GM23248 (cell line): ENCODE data around the gene HBA1. TPM values are rescaled to one million over a fixed set of nuclear protein-coding genes. Genes with fewer than 3 reads are reported as not detected.
"Not testable (repeated sequence)": the region's sequence is repeated elsewhere in the genome, so short reads cannot be mapped to it uniquely, and the experiment has no call there.

Experiments
- DNase-seq: peaks from one replicate; pipeline ENCODE4 v3.0.0-alpha.2; 2015
- H2AFZ ChIP-seq: fragments of 200-600 bp; sonication (generic); 2 replicates; pipeline ENCODE4 v1.6.1; 2016; ENCODE audit warnings: antibody characterized with exemption
- H3F3A ChIP-seq: fragments of 200-600 bp; sonication (generic); 2 replicates; pipeline ENCODE4 v1.6.1; 2016; ENCODE audit warnings: mild to moderate bottlenecking, antibody characterized with exemption, mixed run types; ENCODE audit not compliant: insufficient read depth
- H3K27ac ChIP-seq: fragments of 200-600 bp; sonication (generic); 2 replicates; pipeline ENCODE4 v1.5.1; 2016; ENCODE audit warnings: mild to moderate bottlenecking
- H3K27me3 ChIP-seq: fragments of 200-600 bp; sonication (generic); replicated peaks from 2 replicates; pipeline ENCODE4 v1.6.1; 2016; ENCODE audit warnings: mild to moderate bottlenecking; ENCODE audit not compliant: insufficient read depth
- H3K36me3 ChIP-seq: fragments of 200-600 bp; sonication (generic); 2 replicates; pipeline ENCODE4 v1.6.1; 2016; ENCODE audit warnings: low read depth, mild to moderate bottlenecking
- H3K4me1 ChIP-seq: fragments of 200-600 bp; sonication (generic); 2 replicates; pipeline ENCODE4 v1.6.1; 2016; ENCODE audit warnings: mild to moderate bottlenecking; ENCODE audit not compliant: insufficient read depth
- H3K4me2 ChIP-seq: fragments of 200-600 bp; sonication (generic); one replicate; pipeline ENCODE4 v1.6.1; 2016; ENCODE audit warnings: mild to moderate bottlenecking; ENCODE audit not compliant: unreplicated experiment
- H3K4me3 ChIP-seq: fragments of 200-600 bp; sonication (generic); 2 replicates; pipeline ENCODE4 v1.5.1; 2016; ENCODE audit warnings: mild to moderate bottlenecking
- H3K79me2 ChIP-seq: fragments of 200-600 bp; sonication (generic); 2 replicates; pipeline ENCODE4 v1.6.1; 2016; ENCODE audit warnings: mild to moderate bottlenecking; ENCODE audit not compliant: insufficient read depth
- H3K9ac ChIP-seq: fragments of 200-600 bp; sonication (generic); 2 replicates; pipeline ENCODE4 v1.6.1; 2016; ENCODE audit warnings: mild to moderate bottlenecking
- H3K9me2 ChIP-seq: fragments of 200-600 bp; sonication (generic); 2 replicates; pipeline ENCODE4 v1.6.1; 2016; ENCODE audit warnings: mixed run types, mild to moderate bottlenecking, moderate library complexity; ENCODE audit not compliant: insufficient read depth
- H3K9me3 ChIP-seq: fragments of 200-600 bp; sonication (generic); one replicate; pipeline ENCODE4 v1.6.1; 2017; ENCODE audit warnings: low read depth
- H4K20me1 ChIP-seq: fragments of 200-600 bp; sonication (generic); 2 replicates; pipeline ENCODE4 v1.6.0; 2016; ENCODE audit not compliant: insufficient read depth
- EZH2 ChIP-seq: fragments of 200-600 bp; sonication (generic); IDR thresholded peaks from 2 replicates; pipeline ENCODE4 v1.6.1; 2018; ENCODE audit warnings: antibody characterized with exemption, mild to moderate bottlenecking; ENCODE audit not compliant: insufficient read depth, poor library complexity, severe bottlenecking
- EZH2phosphoT487 ChIP-seq: fragments of 200-600 bp; sonication (generic); IDR thresholded peaks from 2 replicates; pipeline ENCODE4 v1.6.1; 2018; ENCODE audit warnings: antibody characterized with exemption, moderate library complexity, mild to moderate bottlenecking, low read depth; ENCODE audit not compliant: insufficient read depth
- WGBS, 2 experiments: methylation state at CpG; one replicate each; pipeline ENCODE4 v1.1.6; 2015 to 2017; ENCODE audit warnings: low lambda C conversion rate in 2 of 2, low coverage in 1 of 2; ENCODE audit errors: missing lambda C conversion rate in 2 of 2; 5-methylcytosine and 5-hydroxymethylcytosine counted together
- in situ Hi-C: fragments of 300-500 bp; cut with MboI; formaldehyde crosslinking; loops from 2 replicates; pipeline ENCODE4 v1.15.0; 2020
- polyA plus RNA-seq: library from polyadenylated mRNA; unstranded; fragments of >200 nt; fragmentation: Nextera tagmentation; extraction: Ambion mirVana; gene quantifications from 2 replicates; pipeline ENCODE4 v1.2.1, GENCODE V29; 2016
- small RNA-seq: library from RNA; depleted of rRNA; stranded (forward); fragments of <200 nt; gene quantifications from one replicate; pipeline ENCODE3, GENCODE V24; 2014; ENCODE audit warnings: low read depth, low replicate concordance
- total RNA-seq: library from RNA; depleted of rRNA; stranded (reverse); fragments of >200 nt; shearing (Covaris generic); gene quantifications from 2 replicates; pipeline ENCODE4 v1.2.3, GENCODE V29; 2014; rRNA removed

HBA1 gene
- total and polyA plus RNA-seq, 2 experiments from 2014 or later, result not detected

- H3K9me3 ChIP-seq, H3K4me2 ChIP-seq, H2AFZ ChIP-seq, H3K9me2 ChIP-seq, H4K20me1 ChIP-seq, in situ Hi-C loops, DNase-seq, H3K9ac ChIP-seq, H3K27me3 ChIP-seq, H3K27ac ChIP-seq, H3K4me1 ChIP-seq, H3K4me3 ChIP-seq: not testable (repeated sequence)
- Histone ChIP-seq H3F3A (peaks cover 20% of the 10 kb centered on the region; the same call in 1 of the 2 replicates), H3K36me3 (peaks cover 29% of the 10 kb centered on the region), H3K79me2 (peaks cover 98% of the 10 kb centered on the region)
- whole genome bisulfite sequencing, 2 experiments, result 91% methylated on average over 14 of the region's 14 CpGs
These were observed 35.2 kb downstream of the HBA1 start for GRCh38 chr16:211631-212180.

GRCh38 chr16:212999-213398, 36.5 kb downstream of the HBA1 start:
- 98 to 99% methylated on average over 3 of the region's 3 CpGs for WGBS, 2 experiments
- TF ChIP-seq EZH2, result no peak
- TF ChIP-seq EZH2phosphoT487, result no peak
- Histone ChIP-seq H3K27me3 (no peaks in the 10 kb centered on the region), H3K4me2 (no peak overlapping the region), H3F3A (peaks cover 19% of the 10 kb centered on the region; the same call in 1 of the 2 replicates), H3K4me1 (no peaks in the 10 kb centered on the region), H3K9ac (no peak overlapping the region), H2AFZ (no peak overlapping the region), H3K9me3 (no peaks in the 10 kb centered on the region), H3K36me3 (peaks cover 26% of the 10 kb centered on the region), H3K9me2 (no peaks in the 10 kb centered on the region), H3K27ac (no peak overlapping the region), H3K79me2 (peaks cover 100% of the 10 kb centered on the region), H3K4me3 (no peak overlapping the region), H4K20me1 (no peaks in the 10 kb centered on the region; the same call in none of the 2 replicates)
- DNase-seq, result no peak
- in situ Hi-C loops, result no loop called here

- Histone ChIP-seq H2AFZ (no peak overlapping the region), H4K20me1 (no peaks in the 10 kb centered on the region)
- WGBS, 2 experiments, result 83 to 87% methylated on average over 4 of the region's 4 CpGs
These were observed 43.5 kb downstream of the HBA1 start for GRCh38 chr16:220021-220420.

More at GRCh38 chr16:220021-220420, 43.5 kb downstream of the HBA1 start:
- H3K27me3 ChIP-seq, result no peaks in the 10 kb centered on the region
- H3F3A ChIP-seq, result peaks cover 11% of the 10 kb centered on the region
- no peak overlapping the region for H3K9ac ChIP-seq
- no peaks in the 10 kb centered on the region for H3K9me3 ChIP-seq
- no peaks in the 10 kb centered on the region for H3K9me2 ChIP-seq
- H3K4me3 ChIP-seq, result no peak overlapping the region
- in situ Hi-C loops, result no loop called here
- TF ChIP-seq EZH2phosphoT487, result no peak
- TF ChIP-seq EZH2, result no peak
- no peak for DNase-seq
- H3K79me2 ChIP-seq, result peaks cover 100% of the 10 kb centered on the region
- no peak overlapping the region for H3K27ac ChIP-seq
- H3K4me1 ChIP-seq, result no peaks in the 10 kb centered on the region
- H3K4me2 ChIP-seq, result no peak overlapping the region
- peaks cover 57% of the 10 kb centered on the region for H3K36me3 ChIP-seq

Small RNA genes lying within 50 kb of the gene (small RNA-seq; reads per million reads assigned to genes)
- not detected for gene RF00019

Other genes starting within 250 kb of the HBA1 start
- gene POLR3K, start 123.1 kb upstream of the HBA1 start, total RNA-seq, result 2.2 and 5.2 TPM in 2 replicates
- 16.0 and 17.2 TPM in 2 replicates for gene POLR3K, start 123.1 kb upstream of the HBA1 start, polyA plus RNA-seq
- 12.1 and 17.6 TPM in 2 replicates for gene SNRNP25, start 122.9 kb upstream of the HBA1 start, total RNA-seq
- 30.4 and 31.5 TPM in 2 replicates for gene SNRNP25, start 122.9 kb upstream of the HBA1 start, polyA plus RNA-seq
- gene RHBDF1, start 104.0 kb upstream of the HBA1 start, total RNA-seq, result 54.6 and 61.7 TPM in 2 replicates
- 62.2 and 62.6 TPM in 2 replicates for gene RHBDF1, start 104.0 kb upstream of the HBA1 start, polyA plus RNA-seq
- 127 and 222 TPM in 2 replicates for gene MPG, start 98.5 kb upstream of the HBA1 start, total RNA-seq
- gene MPG, start 98.5 kb upstream of the HBA1 start, polyA plus RNA-seq, result 132 and 134 TPM in 2 replicates
- 6.4 and 10.6 TPM in 2 replicates for gene NPRL3, start 38.0 kb upstream of the HBA1 start, total RNA-seq
- 11.6 and 13.6 TPM in 2 replicates for gene NPRL3, start 38.0 kb upstream of the HBA1 start, polyA plus RNA-seq
- not detected in 2 replicates for gene HBZ, start 24.0 kb upstream of the HBA1 start, total RNA-seq
- not detected in 2 replicates for gene HBZ, start 24.0 kb upstream of the HBA1 start, polyA plus RNA-seq
- gene HBM, start 10.7 kb upstream of the HBA1 start, total RNA-seq, result not detected in 2 replicates
- gene HBM, start 10.7 kb upstream of the HBA1 start, polyA plus RNA-seq, result not detected in 2 replicates
- gene HBA2, start 3.8 kb upstream of the HBA1 start, total RNA-seq, result not detected in 2 replicates
- gene HBA2, start 3.8 kb upstream of the HBA1 start, polyA plus RNA-seq, result not detected in 2 replicates
- not detected in 2 replicates for gene HBQ1, start 3.8 kb downstream of the HBA1 start, total RNA-seq
- gene HBQ1, start 3.8 kb downstream of the HBA1 start, polyA plus RNA-seq, result not detected in 2 replicates
- gene LUC7L, start 52.8 kb downstream of the HBA1 start, total RNA-seq, result 49.6 and 78.5 TPM in 2 replicates
- gene LUC7L, start 52.8 kb downstream of the HBA1 start, polyA plus RNA-seq, result 35.6 and 37.3 TPM in 2 replicates
- 165 and 202 TPM in 2 replicates for gene FAM234A, start 58.1 kb downstream of the HBA1 start, total RNA-seq
- gene FAM234A, start 58.1 kb downstream of the HBA1 start, polyA plus RNA-seq, result 113 and 119 TPM in 2 replicates
- gene RGS11, start 99.3 kb downstream of the HBA1 start, total RNA-seq, result 2.4 and 7.0 TPM in 2 replicates
- gene RGS11, start 99.3 kb downstream of the HBA1 start, polyA plus RNA-seq, result 4.4 and 4.5 TPM in 2 replicates
- 0.65 TPM in 1 of 2 replicates, not detected in the other for gene ARHGDIG, start 103.9 kb downstream of the HBA1 start, total RNA-seq
- gene ARHGDIG, start 103.9 kb downstream of the HBA1 start, polyA plus RNA-seq, result 0.38 and 0.40 TPM in 2 replicates
- not detected in 2 replicates for gene PDIA2, start 106.5 kb downstream of the HBA1 start, total RNA-seq
- not detected in 2 replicates for gene PDIA2, start 106.5 kb downstream of the HBA1 start, polyA plus RNA-seq
- 25.5 and 27.1 TPM in 2 replicates for gene AXIN1, start 176.0 kb downstream of the HBA1 start, total RNA-seq
- gene AXIN1, start 176.0 kb downstream of the HBA1 start, polyA plus RNA-seq, result 3.0 and 3.3 TPM in 2 replicates
- gene MRPL28, start 193.9 kb downstream of the HBA1 start, total RNA-seq, result 94.1 and 103 TPM in 2 replicates
- gene MRPL28, start 193.9 kb downstream of the HBA1 start, polyA plus RNA-seq, result 108 and 110 TPM in 2 replicates
- 78.4 and 98.6 TPM in 2 replicates for gene PGAP6, start 205.3 kb downstream of the HBA1 start, total RNA-seq
- 16.4 and 20.6 TPM in 2 replicates for gene PGAP6, start 205.3 kb downstream of the HBA1 start, polyA plus RNA-seq
- gene NME4, start 220.5 kb downstream of the HBA1 start, total RNA-seq, result 128 and 175 TPM in 2 replicates
- 283 and 293 TPM in 2 replicates for gene NME4, start 220.5 kb downstream of the HBA1 start, polyA plus RNA-seq
- gene DECR2, start 225.2 kb downstream of the HBA1 start, total RNA-seq, result 7.8 and 8.9 TPM in 2 replicates
- 25.2 and 26.1 TPM in 2 replicates for gene DECR2, start 225.2 kb downstream of the HBA1 start, polyA plus RNA-seq
- 27.8 and 33.5 TPM in 2 replicates for gene RAB11FIP3, start 249.0 kb downstream of the HBA1 start, total RNA-seq
- gene RAB11FIP3, start 249.0 kb downstream of the HBA1 start, polyA plus RNA-seq, result 0.46 and 1.2 TPM in 2 replicates